Measurements from ENCODE around the gene HOTAIR.

Gene HOTAIR

GRCh38 chr12:53975064-53975471, 314 bp upstream of the HOTAIR start:
- no peak for DNase-seq (ENCODE audit: low spot score)

- DNase-seq (ENCODE audit: low spot score) = no peak
Measured at GRCh38 chr12:53973236-53974042, 1.3 kb downstream of the HOTAIR start.

- DNase-seq (ENCODE audit: low spot score) = no peak
Measured at GRCh38 chr12:53972722-53973235, 2.0 kb downstream of the HOTAIR start, which contains the start of gene HOXC11. Gene HOXC11, plus strand, starts transcription at chr12:53973126. Its CDS starts 116 bp downstream, at chr12:53973242.

- no peak for DNase-seq (ENCODE audit: low spot score)
Measured at GRCh38 chr12:53972152-53972702, 2.5 kb downstream of the HOTAIR start.

- DNase-seq (ENCODE audit: low spot score) = no peak
Measured at GRCh38 chr12:53971686-53972085, 3.1 kb downstream of the HOTAIR start.

GRCh38 chr12:53971129-53971528, 3.6 kb downstream of the HOTAIR start:
- no peak for DNase-seq (ENCODE audit: low spot score)

- DNase-seq (ENCODE audit: low spot score) = no peak
Measured at GRCh38 chr12:53970451-53970850, 4.3 kb downstream of the HOTAIR start.

GRCh38 chr12:53969588-53970259, 5.0 kb downstream of the HOTAIR start:
- DNase-seq (ENCODE audit: low spot score) = no peak

GRCh38 chr12:53968214-53969127, 6.3 kb downstream of the HOTAIR start:
- no peak for DNase-seq (ENCODE audit: low spot score)

GRCh38 chr12:53967421-53967925, 7.3 kb downstream of the HOTAIR start:
- no peak for DNase-seq (ENCODE audit: low spot score)

GRCh38 chr12:53966385-53967133, 8.2 kb downstream of the HOTAIR start:
- DNase-seq (ENCODE audit: low spot score) = no peak

- no peak for DNase-seq (ENCODE audit: low spot score)
Measured at GRCh38 chr12:53966085-53966384, 8.7 kb downstream of the HOTAIR start.

GRCh38 chr12:53965281-53966084, 9.3 kb downstream of the HOTAIR start:
- DNase-seq (ENCODE audit: low spot score) = no peak

- DNase-seq (ENCODE audit: low spot score) = no peak
Measured at GRCh38 chr12:53964315-53964713, 10.4 kb downstream of the HOTAIR start.

GRCh38 chr12:53963434-53964314, 11.1 kb downstream of the HOTAIR start:
- DNase-seq (ENCODE audit: low spot score) = no peak

GRCh38 chr12:53963005-53963404, 11.7 kb downstream of the HOTAIR start:
- DNase-seq (ENCODE audit: low spot score) = no peak

GRCh38 chr12:53961025-53961761, 13.6 kb downstream of the HOTAIR start:
- DNase-seq (ENCODE audit: low spot score) = no peak

Measured in hepatic stellate cell (primary cell).